Measurements from ENCODE around the gene TMEM163.

DNA sequence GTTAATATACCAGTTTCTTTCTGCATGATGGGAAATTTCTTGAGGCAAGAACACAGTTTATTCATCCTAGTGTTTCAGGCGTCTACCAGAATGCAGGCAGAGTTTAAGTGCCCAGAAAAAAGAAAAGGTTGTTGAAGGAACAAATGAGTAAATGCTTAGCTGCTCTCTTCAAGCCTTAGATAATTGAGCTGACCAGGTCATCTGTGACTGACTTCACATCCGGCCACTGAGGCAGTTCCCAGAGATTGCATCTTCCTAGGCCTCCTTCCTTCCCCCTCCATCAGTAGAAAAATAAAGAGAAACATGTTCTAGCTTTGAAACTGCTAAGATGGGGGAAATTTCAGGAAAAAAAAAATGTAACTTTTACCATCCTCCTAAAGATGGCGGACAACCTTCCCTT lies 9.4 kb upstream of the TMEM163 start:
- TF ChIP-seq, protein P1, sequence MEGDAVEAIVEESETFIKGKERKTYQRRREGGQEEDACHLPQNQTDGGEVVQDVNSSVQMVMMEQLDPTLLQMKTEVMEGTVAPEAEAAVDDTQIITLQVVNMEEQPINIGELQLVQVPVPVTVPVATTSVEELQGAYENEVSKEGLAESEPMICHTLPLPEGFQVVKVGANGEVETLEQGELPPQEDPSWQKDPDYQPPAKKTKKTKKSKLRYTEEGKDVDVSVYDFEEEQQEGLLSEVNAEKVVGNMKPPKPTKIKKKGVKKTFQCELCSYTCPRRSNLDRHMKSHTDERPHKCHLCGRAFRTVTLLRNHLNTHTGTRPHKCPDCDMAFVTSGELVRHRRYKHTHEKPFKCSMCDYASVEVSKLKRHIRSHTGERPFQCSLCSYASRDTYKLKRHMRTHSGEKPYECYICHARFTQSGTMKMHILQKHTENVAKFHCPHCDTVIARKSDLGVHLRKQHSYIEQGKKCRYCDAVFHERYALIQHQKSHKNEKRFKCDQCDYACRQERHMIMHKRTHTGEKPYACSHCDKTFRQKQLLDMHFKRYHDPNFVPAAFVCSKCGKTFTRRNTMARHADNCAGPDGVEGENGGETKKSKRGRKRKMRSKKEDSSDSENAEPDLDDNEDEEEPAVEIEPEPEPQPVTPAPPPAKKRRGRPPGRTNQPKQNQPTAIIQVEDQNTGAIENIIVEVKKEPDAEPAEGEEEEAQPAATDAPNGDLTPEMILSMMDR (IDR thresholded peaks at IDR 0.05; ENCODE audit: extremely low read depth in 1 of 2, insufficient read depth in 1 of 2, low read depth in 1 of 2, low read length in 2 of 2) = no peak
- TF ChIP-seq POLR2AphosphoS5 (IDR thresholded peaks at IDR 0.05; ENCODE audit: insufficient read depth, low read depth, low read length) = no peak
- no peak for TF ChIP-seq EZH2 (IDR thresholded peaks at IDR 0.05; ENCODE audit: borderline replicate concordance, low read depth, low read length, severe bottlenecking)
- TF ChIP-seq GATA2 (IDR thresholded peaks at IDR 0.05; ENCODE audit: insufficient read depth, insufficient read length, low read depth, low read length) = peak; percentile 57
